GM12892 (cell line): ENCODE data around the gene RPL35A.

Experiments used
- POLR2A ChIP-seq: IDR thresholded peaks from 2 replicates; pipeline ENCODE4 v1.6.1; 2011; ENCODE audit warnings: low read depth, low read length, control low read depth
- POLR2AphosphoS5 ChIP-seq: IDR thresholded peaks from 2 replicates; pipeline ENCODE4 v1.6.1; 2011; ENCODE audit warnings: low read depth, low read length, control low read depth
- TAF1 ChIP-seq: IDR thresholded peaks from 2 replicates; pipeline ENCODE4 v1.6.1; 2011; ENCODE audit warnings: low read depth, mild to moderate bottlenecking, control low read depth, low read length, borderline replicate concordance

GRCh38 chr3:197908957-197909701, 40.9 kb upstream of the RPL35A start:
- no peak for TF ChIP-seq POLR2AphosphoS5
- TF ChIP-seq POLR2A: no peak
- TF ChIP-seq TAF1: no peak
